NCI-H82 treated with DMSO at 0.1 percent for 48 hours (cell line): Measurements from ENCODE around the gene RFPL2.
"Not testable (repeated sequence)": the region's sequence is repeated elsewhere in the genome, so short reads cannot be mapped to it uniquely, and the experiment has no call there.

Experiments used
- DNase-seq: peaks from one replicate; lab custom pipeline; 2025; ENCODE audit not compliant: unreplicated experiment; lab: John Stamatoyannopoulos, UW

RFPL2 gene

GRCh38 chr22:32175115-32175514, 29.8 kb downstream of the RFPL2 start:
- no peak for DNase-seq

- no peak for DNase-seq
Measured at GRCh38 chr22:32165681-32166080, 39.2 kb downstream of the RFPL2 start.

GRCh38 chr22:32164075-32164860, 40.6 kb downstream of the RFPL2 start:
- no peak for DNase-seq

- not testable (repeated sequence) for DNase-seq
Measured at GRCh38 chr22:32160411-32160810, 44.5 kb downstream of the RFPL2 start.

- DNase-seq = no peak
Measured at GRCh38 chr22:32158712-32159533, 46.0 kb downstream of the RFPL2 start, which contains the start of gene C22orf42. Gene C22orf42, minus strand, starts transcription at chr22:32159303. Its CDS starts 88 bp downstream, at chr22:32159215.

GRCh38 chr22:32157632-32158031, 47.2 kb downstream of the RFPL2 start:
- not testable (repeated sequence) for DNase-seq

- DNase-seq = not testable (repeated sequence)
Measured at GRCh38 chr22:32154727-32155126, 50.1 kb downstream of the RFPL2 start.

GRCh38 chr22:32151641-32152040, 53.2 kb downstream of the RFPL2 start:
- not testable (repeated sequence) for DNase-seq

GRCh38 chr22:32150647-32151046, 54.2 kb downstream of the RFPL2 start:
- not testable (repeated sequence) for DNase-seq

- DNase-seq = not testable (repeated sequence)
Measured at GRCh38 chr22:32148372-32148771, 56.5 kb downstream of the RFPL2 start.

GRCh38 chr22:32147128-32147527, 57.7 kb downstream of the RFPL2 start:
- not testable (repeated sequence) for DNase-seq

- DNase-seq = no peak
Measured at GRCh38 chr22:32144496-32145274, 60.2 kb downstream of the RFPL2 start.

GRCh38 chr22:32142600-32142999, 62.3 kb downstream of the RFPL2 start:
- DNase-seq = no peak

GRCh38 chr22:32140688-32141087, 64.2 kb downstream of the RFPL2 start:
- DNase-seq = not testable (repeated sequence)
